ENCODE measurements around the gene BCAN.
"Not testable (repeated sequence)": the region's sequence is repeated elsewhere in the genome, so short reads cannot be mapped to it uniquely, and the experiment has no call there.

Gene BCAN

GRCh38 chr1:156599811-156600210 lies 42.1 kb upstream of the BCAN start:
- H3K9ac ChIP-seq (ENCODE audit: low read depth, low read length) = no peak overlapping the region
- H3K27ac ChIP-seq (ENCODE audit: low read depth, low read length) = no peak overlapping the region
- H3K36me3 ChIP-seq (ENCODE audit: control insufficient read depth, insufficient read depth, low read length) = peaks cover 50% of the 10 kb centered on the region
- no peaks in the 10 kb centered on the region for H3K27me3 ChIP-seq (ENCODE audit: control insufficient read depth, insufficient read depth, low read length)
- H3K4me3 ChIP-seq (ENCODE audit: low read depth, low read length) = no peak overlapping the region
- peaks cover 4% of the 10 kb centered on the region; the same call in 1 of the 2 replicates for H3K4me1 ChIP-seq (ENCODE audit: control insufficient read depth, insufficient read depth, low read length)
- no peaks in the 10 kb centered on the region for H3K9me3 ChIP-seq (ENCODE audit: control insufficient read depth, insufficient read depth, low read length)

DNA sequence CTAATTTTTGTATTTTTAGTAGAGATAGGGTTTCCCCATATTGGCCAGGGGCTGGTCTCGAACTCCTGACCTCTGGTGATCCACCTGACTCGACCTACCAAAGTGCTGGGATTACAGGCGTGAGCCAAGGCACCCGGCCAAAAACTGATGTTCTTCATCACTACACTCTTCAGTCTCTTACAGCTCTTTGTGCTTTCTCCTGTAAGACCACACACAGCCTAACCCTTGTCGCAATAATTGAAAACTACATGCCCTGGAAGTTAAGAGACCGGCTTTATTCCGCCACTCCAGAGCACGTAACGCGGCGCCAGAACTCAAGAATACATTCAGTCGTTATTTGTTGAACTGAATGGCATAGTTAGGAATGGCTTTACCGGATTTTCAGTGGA lies 41.2 kb upstream of the BCAN start:
- H3K36me3 ChIP-seq (ENCODE audit: control insufficient read depth, insufficient read depth, low read length) = peaks cover 41% of the 10 kb centered on the region
- peaks cover 4% of the 10 kb centered on the region; the same call in 1 of the 2 replicates for H3K4me1 ChIP-seq (ENCODE audit: control insufficient read depth, insufficient read depth, low read length)
- H3K27ac ChIP-seq (ENCODE audit: low read depth, low read length) = peak overlapping the region; percentile 89
- no peaks in the 10 kb centered on the region for H3K9me3 ChIP-seq (ENCODE audit: control insufficient read depth, insufficient read depth, low read length)
- H3K27me3 ChIP-seq (ENCODE audit: control insufficient read depth, insufficient read depth, low read length) = no peaks in the 10 kb centered on the region
- H3K4me3 ChIP-seq (ENCODE audit: low read depth, low read length) = peak overlapping the region; percentile 90
- H3K9ac ChIP-seq (ENCODE audit: low read depth, low read length) = peak overlapping the region; percentile 87

GRCh38 chr1:156601122-156601830 lies 40.6 kb upstream of the BCAN start, which contains the start of gene GPATCH4:
Gene GPATCH4, minus strand, starts transcription at chr1:156601479.
- H3K9ac ChIP-seq (ENCODE audit: low read depth, low read length) = peak within 1 kb of the TSS; percentile 87
- H3K9me3 ChIP-seq (ENCODE audit: control insufficient read depth, insufficient read depth, low read length) = no peaks in the 10 kb centered on the region
- H3K36me3 ChIP-seq (ENCODE audit: control insufficient read depth, insufficient read depth, low read length) = peaks cover 36% of the 10 kb centered on the region
- H3K4me1 ChIP-seq (ENCODE audit: control insufficient read depth, insufficient read depth, low read length) = peaks cover 4% of the 10 kb centered on the region; the same call in 1 of the 2 replicates
- H3K4me3 ChIP-seq (ENCODE audit: low read depth, low read length) = peak within 1 kb of the TSS; percentile 90
- H3K27me3 ChIP-seq (ENCODE audit: control insufficient read depth, insufficient read depth, low read length) = no peaks in the 10 kb centered on the region
- peak within 1 kb of the TSS; percentile 89 for H3K27ac ChIP-seq (ENCODE audit: low read depth, low read length)

DNA sequence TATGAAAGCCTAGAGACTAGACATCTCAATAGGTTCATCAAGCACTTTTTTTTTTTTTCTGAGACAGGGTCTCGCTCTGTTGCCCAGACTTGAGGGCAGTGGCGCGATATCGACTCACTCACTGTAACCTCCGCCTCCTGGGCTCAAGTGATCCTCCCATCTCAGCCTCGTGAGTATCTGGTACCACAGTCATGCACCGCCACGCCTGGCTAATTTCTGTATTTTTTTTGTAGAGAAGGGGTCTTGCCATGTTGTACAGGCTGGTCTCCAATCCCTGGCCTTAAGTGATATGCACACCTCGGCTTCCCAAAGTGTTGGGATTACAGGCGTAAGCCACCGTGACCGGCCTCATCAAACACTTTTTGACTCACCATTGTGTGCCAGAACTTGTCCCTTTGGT lies 40.0 kb upstream of the BCAN start:
- H3K9ac ChIP-seq (ENCODE audit: low read depth, low read length) = no peak overlapping the region
- peaks cover 4% of the 10 kb centered on the region; the same call in 1 of the 2 replicates for H3K4me1 ChIP-seq (ENCODE audit: control insufficient read depth, insufficient read depth, low read length)
- H3K27ac ChIP-seq (ENCODE audit: low read depth, low read length) = peak overlapping the region; percentile 89
- H3K36me3 ChIP-seq (ENCODE audit: control insufficient read depth, insufficient read depth, low read length) = peaks cover 29% of the 10 kb centered on the region
- H3K9me3 ChIP-seq (ENCODE audit: control insufficient read depth, insufficient read depth, low read length) = no peaks in the 10 kb centered on the region
- no peaks in the 10 kb centered on the region for H3K27me3 ChIP-seq (ENCODE audit: control insufficient read depth, insufficient read depth, low read length)
- H3K4me3 ChIP-seq (ENCODE audit: low read depth, low read length) = peak overlapping the region; percentile 90

DNA sequence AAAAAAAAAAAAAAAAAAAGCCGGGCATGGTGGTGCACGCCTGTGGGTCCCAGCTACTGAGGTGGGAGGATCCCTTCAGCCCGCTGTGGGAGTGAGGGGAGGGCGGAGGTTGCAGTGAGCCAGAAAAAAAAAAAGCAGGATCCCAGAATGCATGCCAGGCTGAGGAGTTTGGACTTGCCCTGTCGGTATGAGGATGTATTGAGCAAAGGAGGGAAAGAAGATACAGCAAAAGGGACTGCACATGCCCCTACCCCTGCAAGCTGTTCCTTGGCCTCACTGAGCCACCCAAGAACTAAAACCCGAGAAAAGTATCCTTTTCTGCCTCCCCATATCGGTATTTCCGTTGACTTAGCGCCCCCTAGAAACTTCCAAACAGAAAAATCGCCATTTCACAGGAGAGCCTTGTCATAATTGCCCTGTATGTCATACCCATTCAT lies 39.3 kb upstream of the BCAN start:
- Histone ChIP-seq H3K27ac (ENCODE audit: low read depth, low read length) (no peak overlapping the region), H3K9ac (ENCODE audit: low read depth, low read length) (no peak overlapping the region), H3K27me3 (ENCODE audit: control insufficient read depth, insufficient read depth, low read length) (no peaks in the 10 kb centered on the region)

DNA sequence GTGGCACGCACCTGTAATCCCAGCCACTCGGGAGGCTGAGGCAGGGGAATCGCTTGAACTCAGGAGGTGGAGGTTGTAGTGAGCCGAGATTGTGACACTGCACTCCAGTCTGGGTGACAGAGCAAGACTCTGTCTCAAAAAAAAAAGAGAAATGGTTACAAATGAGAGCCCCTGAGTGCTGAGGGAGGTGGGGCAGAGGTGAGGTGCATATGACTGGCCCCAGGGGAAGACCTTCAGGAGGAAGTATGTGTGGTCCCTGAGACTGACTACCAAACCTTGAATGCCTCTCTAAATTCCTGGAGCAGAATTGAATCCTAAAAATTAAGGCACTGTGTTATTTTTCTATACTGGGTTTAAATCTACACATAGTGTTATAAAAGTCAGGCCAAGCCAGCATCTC lies 34.6 kb upstream of the BCAN start:
- not testable (repeated sequence) for H3K36me3 ChIP-seq (ENCODE audit: control insufficient read depth, insufficient read depth, low read length); H3K9me3 ChIP-seq (ENCODE audit: control insufficient read depth, insufficient read depth, low read length); H3K4me1 ChIP-seq (ENCODE audit: control insufficient read depth, insufficient read depth, low read length); H3K27ac ChIP-seq (ENCODE audit: low read depth, low read length); H3K4me3 ChIP-seq (ENCODE audit: low read depth, low read length); H3K27me3 ChIP-seq (ENCODE audit: control insufficient read depth, insufficient read depth, low read length); H3K9ac ChIP-seq (ENCODE audit: low read depth, low read length)

More for the DNA sequence above, 39.3 kb upstream of the BCAN start:
- peaks cover 4% of the 10 kb centered on the region; the same call in 1 of the 2 replicates for H3K4me1 ChIP-seq (ENCODE audit: control insufficient read depth, insufficient read depth, low read length)
- peaks cover 23% of the 10 kb centered on the region for H3K36me3 ChIP-seq (ENCODE audit: control insufficient read depth, insufficient read depth, low read length)
- H3K4me3 ChIP-seq (ENCODE audit: low read depth, low read length) = 0 out of 2 replicates have a peak overlapping the region, but pooled peaks have one; percentile 3
- H3K9me3 ChIP-seq (ENCODE audit: control insufficient read depth, insufficient read depth, low read length) = no peaks in the 10 kb centered on the region

DNA sequence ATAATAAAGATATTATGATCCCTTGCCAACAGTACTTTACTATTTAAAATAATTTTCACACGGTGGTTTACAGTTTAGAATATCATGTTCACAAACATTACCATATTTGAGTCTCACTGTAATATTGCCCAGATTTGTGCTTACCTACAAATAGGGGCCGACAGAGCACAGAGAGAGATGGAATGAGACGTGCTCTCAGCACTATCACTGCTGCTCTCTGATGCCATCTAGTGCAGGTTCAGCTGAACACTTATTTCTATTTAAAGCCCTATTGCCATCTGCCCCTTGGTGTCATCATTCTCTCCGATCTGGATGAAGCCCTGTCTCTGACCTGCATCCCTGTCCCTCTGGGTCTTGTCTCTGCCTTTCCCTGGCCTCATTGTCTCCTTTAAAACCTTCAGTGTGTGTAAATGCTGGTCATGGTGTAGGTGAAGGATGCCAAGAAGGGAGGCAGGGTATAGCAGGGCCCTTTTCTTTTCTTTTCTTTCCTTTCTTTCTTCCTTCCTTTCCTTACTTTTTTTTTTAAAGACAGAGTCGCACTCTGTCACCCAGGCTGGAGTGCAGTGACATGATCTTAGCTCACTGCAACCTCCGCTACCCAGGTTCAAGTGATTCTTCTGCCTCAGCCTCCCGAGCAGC lies 33.8 kb upstream of the BCAN start:
- Histone ChIP-seq H3K27me3 (ENCODE audit: control insufficient read depth, insufficient read depth, low read length) (no peaks in the 10 kb centered on the region), H3K36me3 (ENCODE audit: control insufficient read depth, insufficient read depth, low read length) (no peaks in the 10 kb centered on the region), H3K9ac (ENCODE audit: low read depth, low read length) (no peak overlapping the region), H3K4me3 (ENCODE audit: low read depth, low read length) (no peak overlapping the region), H3K9me3 (ENCODE audit: control insufficient read depth, insufficient read depth, low read length) (no peaks in the 10 kb centered on the region), H3K4me1 (ENCODE audit: control insufficient read depth, insufficient read depth, low read length) (no peaks in the 10 kb centered on the region), H3K27ac (ENCODE audit: low read depth, low read length) (no peak overlapping the region)

- no peak overlapping the region for H3K27ac ChIP-seq (ENCODE audit: low read depth, low read length)
- no peaks in the 10 kb centered on the region for H3K9me3 ChIP-seq (ENCODE audit: control insufficient read depth, insufficient read depth, low read length)
- H3K36me3 ChIP-seq (ENCODE audit: control insufficient read depth, insufficient read depth, low read length) = no peaks in the 10 kb centered on the region
- H3K9ac ChIP-seq (ENCODE audit: low read depth, low read length) = no peak overlapping the region
- H3K4me1 ChIP-seq (ENCODE audit: control insufficient read depth, insufficient read depth, low read length) = no peaks in the 10 kb centered on the region
- no peaks in the 10 kb centered on the region for H3K27me3 ChIP-seq (ENCODE audit: control insufficient read depth, insufficient read depth, low read length)
- H3K4me3 ChIP-seq (ENCODE audit: low read depth, low read length) = no peak overlapping the region
These were observed 32.9 kb upstream of the BCAN start for GRCh38 chr1:156608981-156609380.

- not testable (repeated sequence) for H3K27ac ChIP-seq (ENCODE audit: low read depth, low read length); H3K9ac ChIP-seq (ENCODE audit: low read depth, low read length); H3K4me1 ChIP-seq (ENCODE audit: control insufficient read depth, insufficient read depth, low read length); H3K36me3 ChIP-seq (ENCODE audit: control insufficient read depth, insufficient read depth, low read length); H3K4me3 ChIP-seq (ENCODE audit: low read depth, low read length); H3K27me3 ChIP-seq (ENCODE audit: control insufficient read depth, insufficient read depth, low read length); H3K9me3 ChIP-seq (ENCODE audit: control insufficient read depth, insufficient read depth, low read length)
These were observed 31.8 kb upstream of the BCAN start for GRCh38 chr1:156610072-156610471.

- Histone ChIP-seq H3K36me3 (ENCODE audit: control insufficient read depth, insufficient read depth, low read length) (no peaks in the 10 kb centered on the region), H3K4me3 (ENCODE audit: low read depth, low read length) (no peak overlapping the region), H3K27ac (ENCODE audit: low read depth, low read length) (no peak overlapping the region), H3K9me3 (ENCODE audit: control insufficient read depth, insufficient read depth, low read length) (no peaks in the 10 kb centered on the region), H3K4me1 (ENCODE audit: control insufficient read depth, insufficient read depth, low read length) (no peaks in the 10 kb centered on the region), H3K9ac (ENCODE audit: low read depth, low read length) (no peak overlapping the region), H3K27me3 (ENCODE audit: control insufficient read depth, insufficient read depth, low read length) (no peaks in the 10 kb centered on the region; the same call in 1 of the 2 replicates)
These were observed 29.3 kb upstream of the BCAN start for GRCh38 chr1:156612666-156613065.

- Histone ChIP-seq H3K9me3 (ENCODE audit: control insufficient read depth, insufficient read depth, low read length) (no peaks in the 10 kb centered on the region), H3K4me3 (ENCODE audit: low read depth, low read length) (no peak overlapping the region), H3K36me3 (ENCODE audit: control insufficient read depth, insufficient read depth, low read length) (no peaks in the 10 kb centered on the region), H3K27ac (ENCODE audit: low read depth, low read length) (no peak overlapping the region), H3K9ac (ENCODE audit: low read depth, low read length) (no peak overlapping the region), H3K4me1 (ENCODE audit: control insufficient read depth, insufficient read depth, low read length) (no peaks in the 10 kb centered on the region), H3K27me3 (ENCODE audit: control insufficient read depth, insufficient read depth, low read length) (peaks cover 16% of the 10 kb centered on the region)
These were observed 26.0 kb upstream of the BCAN start for GRCh38 chr1:156615946-156616345.

Data from HUES48 (cell line).